ENCODE measurements around the gene SCG3.

The SCG3 gene

GRCh38 chr15:51765751-51766150 lies 84.4 kb downstream of the SCG3 start:
- Histone ChIP-seq H3K79me1 (ENCODE audit: low read depth, low read length) (no peaks in the 10 kb centered on the region), H3K14ac (ENCODE audit: low read length) (no peak overlapping the region), H3K4ac (ENCODE audit: low read length) (no peak overlapping the region), H3K27me3 (ENCODE audit: control insufficient read depth in 3 of 3, insufficient read depth in 3 of 3, low read depth in 1 of 3, low read length in 3 of 3) (no peaks in the 10 kb centered on the region), H3K4me1 (ENCODE audit: control insufficient read depth in 2 of 2, insufficient read depth in 1 of 2, low read depth in 1 of 2, low read length in 2 of 2) (peaks cover 4 to 6% of the 10 kb centered on the region in 2 donors), H3K9me3 (replicated peaks in 1 of 2; ENCODE audit: control insufficient read depth in 2 of 2, insufficient read depth in 1 of 2, low read depth in 1 of 2, low read length in 2 of 2) (no peaks in the 10 kb centered on the region), H3K27ac (replicated peaks; ENCODE audit: low read length) (no peak overlapping the region), H2BK120ac (ENCODE audit: low read depth, low read length) (no peak overlapping the region), H3K4me3 (ENCODE audit: low read length in 2 of 2) (no peak overlapping the region), H3K36me3 (replicated peaks in 1 of 2; ENCODE audit: control insufficient read depth in 2 of 2, insufficient read depth in 2 of 2, low read length in 2 of 2) (no peaks in the 10 kb centered on the region), H3K9ac (ENCODE audit: low read depth, low read length, poor library complexity) (no peak overlapping the region), H3K18ac (ENCODE audit: low read length) (no peak overlapping the region), H3K23ac (ENCODE audit: low read depth, low read length, poor library complexity) (no peak overlapping the region), H2AFZ (ENCODE audit: low read length) (no peak overlapping the region), H2BK12ac (ENCODE audit: low read length) (no peak overlapping the region), H2BK15ac (ENCODE audit: low read length) (no peak overlapping the region), H3K4me2 (ENCODE audit: insufficient read depth, low read length, poor library complexity, severe bottlenecking) (no peak overlapping the region), H2BK5ac (ENCODE audit: low read length) (no peak overlapping the region), H2AK5ac (ENCODE audit: low read depth, low read length) (no peak overlapping the region), H4K91ac (ENCODE audit: low read depth, low read length, poor library complexity) (no peak overlapping the region), H4K8ac (ENCODE audit: low read depth, low read length) (no peak overlapping the region)
- WGBS, 2 donors (ENCODE audit: extremely low coverage in 2 of 2, insufficient read length in 2 of 2, insufficient replicate concordance in 1 of 2) = no CpG with 5 or more reads among the region's 7 CpGs
- DNase-seq (ENCODE audit: low spot score) = no peak

- no peaks in the 10 kb centered on the region for H3K36me3 ChIP-seq (replicated peaks in 1 of 2; ENCODE audit: control insufficient read depth in 2 of 2, insufficient read depth in 2 of 2, low read length in 2 of 2)
- no peak overlapping the region for H2BK5ac ChIP-seq (ENCODE audit: low read length)
- H3K9ac ChIP-seq (ENCODE audit: low read depth, low read length, poor library complexity) = no peak overlapping the region
- WGBS, 2 donors (ENCODE audit: extremely low coverage in 2 of 2, insufficient read length in 2 of 2, insufficient replicate concordance in 1 of 2) = no CpG with 5 or more reads among the region's 1 CpG
- no peak overlapping the region for H2AFZ ChIP-seq (ENCODE audit: low read length)
- no peaks in the 10 kb centered on the region for H3K79me1 ChIP-seq (ENCODE audit: low read depth, low read length)
- H3K4ac ChIP-seq (ENCODE audit: low read length) = no peak overlapping the region
- peaks cover 4 to 6% of the 10 kb centered on the region in 2 donors for H3K4me1 ChIP-seq (ENCODE audit: control insufficient read depth in 2 of 2, insufficient read depth in 1 of 2, low read depth in 1 of 2, low read length in 2 of 2)
- H2AK5ac ChIP-seq (ENCODE audit: low read depth, low read length) = no peak overlapping the region
- no peak overlapping the region for H3K27ac ChIP-seq (replicated peaks; ENCODE audit: low read length)
- H4K91ac ChIP-seq (ENCODE audit: low read depth, low read length, poor library complexity) = no peak overlapping the region
- no peak overlapping the region for H3K4me3 ChIP-seq (ENCODE audit: low read length in 2 of 2)
- H4K8ac ChIP-seq (ENCODE audit: low read depth, low read length) = no peak overlapping the region
- H2BK15ac ChIP-seq (ENCODE audit: low read length) = no peak overlapping the region
- H3K14ac ChIP-seq (ENCODE audit: low read length) = no peak overlapping the region
- H2BK12ac ChIP-seq (ENCODE audit: low read length) = no peak overlapping the region
- no peaks in the 10 kb centered on the region for H3K27me3 ChIP-seq (ENCODE audit: control insufficient read depth in 3 of 3, insufficient read depth in 3 of 3, low read depth in 1 of 3, low read length in 3 of 3)
- H3K23ac ChIP-seq (ENCODE audit: low read depth, low read length, poor library complexity) = no peak overlapping the region
- H2BK120ac ChIP-seq (ENCODE audit: low read depth, low read length) = no peak overlapping the region
- no peak overlapping the region for H3K4me2 ChIP-seq (ENCODE audit: insufficient read depth, low read length, poor library complexity, severe bottlenecking)
- no peaks in the 10 kb centered on the region for H3K9me3 ChIP-seq (replicated peaks in 1 of 2; ENCODE audit: control insufficient read depth in 2 of 2, insufficient read depth in 1 of 2, low read depth in 1 of 2, low read length in 2 of 2)
- no peak overlapping the region for H3K18ac ChIP-seq (ENCODE audit: low read length)
- no peak for DNase-seq (ENCODE audit: low spot score)
These were observed 85.0 kb downstream of the SCG3 start for GRCh38 chr15:51766341-51766740.

- H2BK120ac ChIP-seq (ENCODE audit: low read depth, low read length) = no peak overlapping the region
- no peak overlapping the region for H2BK5ac ChIP-seq (ENCODE audit: low read length)
- no peak overlapping the region for H3K27ac ChIP-seq (replicated peaks; ENCODE audit: low read length)
- H2BK12ac ChIP-seq (ENCODE audit: low read length) = no peak overlapping the region
- peak overlapping the region; percentile 27 for H3K18ac ChIP-seq (ENCODE audit: low read length)
- no peak overlapping the region for H3K4me2 ChIP-seq (ENCODE audit: insufficient read depth, low read length, poor library complexity, severe bottlenecking)
- H3K14ac ChIP-seq (ENCODE audit: low read length) = no peak overlapping the region
- H4K91ac ChIP-seq (ENCODE audit: low read depth, low read length, poor library complexity) = no peak overlapping the region
- H3K4ac ChIP-seq (ENCODE audit: low read length) = no peak overlapping the region
- H3K36me3 ChIP-seq (replicated peaks in 1 of 2; ENCODE audit: control insufficient read depth in 2 of 2, insufficient read depth in 2 of 2, low read length in 2 of 2) = no peaks in the 10 kb centered on the region
- H3K79me1 ChIP-seq (ENCODE audit: low read depth, low read length) = no peaks in the 10 kb centered on the region
- H3K27me3 ChIP-seq (ENCODE audit: control insufficient read depth in 3 of 3, insufficient read depth in 3 of 3, low read depth in 1 of 3, low read length in 3 of 3) = no peaks in the 10 kb centered on the region
- DNase-seq (ENCODE audit: low spot score) = no peak
- no peak overlapping the region for H3K23ac ChIP-seq (ENCODE audit: low read depth, low read length, poor library complexity)
- peak overlapping the region; percentile 32 for H3K9ac ChIP-seq (ENCODE audit: low read depth, low read length, poor library complexity)
- H4K8ac ChIP-seq (ENCODE audit: low read depth, low read length) = no peak overlapping the region
- WGBS, 2 donors (ENCODE audit: extremely low coverage in 2 of 2, insufficient read length in 2 of 2, insufficient replicate concordance in 1 of 2) = no CpG with 5 or more reads among the region's 9 CpGs
- H3K9me3 ChIP-seq (replicated peaks in 1 of 2; ENCODE audit: control insufficient read depth in 2 of 2, insufficient read depth in 1 of 2, low read depth in 1 of 2, low read length in 2 of 2) = no peaks in the 10 kb centered on the region
- no peak overlapping the region for H2BK15ac ChIP-seq (ENCODE audit: low read length)
- H2AK5ac ChIP-seq (ENCODE audit: low read depth, low read length) = no peak overlapping the region
- H3K4me3 ChIP-seq (ENCODE audit: low read length in 2 of 2) = no peak overlapping the region
- H2AFZ ChIP-seq (ENCODE audit: low read length) = peak overlapping the region; percentile 30
- peaks cover 4 to 6% of the 10 kb centered on the region in 2 donors for H3K4me1 ChIP-seq (ENCODE audit: control insufficient read depth in 2 of 2, insufficient read depth in 1 of 2, low read depth in 1 of 2, low read length in 2 of 2)
These were observed 86.7 kb downstream of the SCG3 start for GRCh38 chr15:51768018-51768417.
